Measurements from ENCODE around the gene TAF11L4.
"Not testable (repeated sequence)": the region's sequence is repeated elsewhere in the genome, so short reads cannot be mapped to it uniquely, and the experiment has no call there.

TAF11L4 gene

GRCh38 chr5:17521501-17521900 is at the start of gene TAF11L4:
Gene TAF11L4 (plus strand): TSS chr5:17521801.
- not testable (repeated sequence) for DNase-seq

GRCh38 chr5:17475064-17475463 is 46.5 kb upstream of the TAF11L4 start:
- DNase-seq = not testable (repeated sequence)

GRCh38 chr5:17477043-17477442 is 44.6 kb upstream of the TAF11L4 start:
- no peak for DNase-seq

GRCh38 chr5:17477573-17478265 is 43.9 kb upstream of the TAF11L4 start:
- DNase-seq = no peak

- no peak for DNase-seq
Measured at GRCh38 chr5:17481378-17481777, 40.2 kb upstream of the TAF11L4 start.

- DNase-seq = no peak
Measured at GRCh38 chr5:17482790-17483189, 38.8 kb upstream of the TAF11L4 start.

GRCh38 chr5:17486464-17487173 is 35.0 kb upstream of the TAF11L4 start:
- not testable (repeated sequence) for DNase-seq

GRCh38 chr5:17487174-17487512 is 34.5 kb upstream of the TAF11L4 start:
- no peak for DNase-seq

GRCh38 chr5:17491257-17491656 is 30.3 kb upstream of the TAF11L4 start:
- not testable (repeated sequence) for DNase-seq

GRCh38 chr5:17492770-17493169 is 28.8 kb upstream of the TAF11L4 start:
- no peak for DNase-seq

- no peak for DNase-seq
Measured at GRCh38 chr5:17497446-17497845, 24.2 kb upstream of the TAF11L4 start.

GRCh38 chr5:17497931-17498330 is 23.7 kb upstream of the TAF11L4 start, which contains the start of gene TAF11L2:
Gene TAF11L2 (plus strand): TSS chr5:17498231.
- DNase-seq = not testable (repeated sequence)

GRCh38 chr5:17511775-17512325 is 9.8 kb upstream of the TAF11L4 start:
- DNase-seq = no peak

GRCh38 chr5:17517526-17517925 is 4.1 kb upstream of the TAF11L4 start:
- DNase-seq = not testable (repeated sequence)

GRCh38 chr5:17518067-17518466 is 3.5 kb upstream of the TAF11L4 start, which contains the start of gene TAF11L3:
Gene TAF11L3 (plus strand): TSS chr5:17518367.
- not testable (repeated sequence) for DNase-seq

GRCh38 chr5:17519508-17519907 is 2.1 kb upstream of the TAF11L4 start:
- DNase-seq = not testable (repeated sequence)

- not testable (repeated sequence) for DNase-seq
Measured at GRCh38 chr5:17524935-17525334, 3.3 kb downstream of the TAF11L4 start, which contains the start of gene TAF11L5. Gene TAF11L5 (plus strand): TSS chr5:17525235.

- DNase-seq = not testable (repeated sequence)
Measured at GRCh38 chr5:17526504-17526903, 4.9 kb downstream of the TAF11L4 start.

GRCh38 chr5:17528369-17528768 is 6.8 kb downstream of the TAF11L4 start, which contains the start of gene TAF11L6:
Gene TAF11L6 (plus strand): TSS chr5:17528669.
- not testable (repeated sequence) for DNase-seq
